Measurements from ENCODE around the gene BICDL1.

Gene BICDL1

GRCh38 chr12:120106151-120106550 lies 117.1 kb downstream of the BICDL1 start:
- no peak overlapping the region for H3K4me3 ChIP-seq (ENCODE audit: low read length)
- no peak for DNase-seq (ENCODE audit: low read depth)
- TF ChIP-seq CTCF (IDR thresholded peaks at IDR 0.05; ENCODE audit: insufficient read depth, low read depth, low read length, missing control alignments) = no peak

GRCh38 chr12:120109570-120110267 lies 120.7 kb downstream of the BICDL1 start:
- H3K4me3 ChIP-seq (ENCODE audit: low read length) = no peak overlapping the region
- DNase-seq (ENCODE audit: low read depth) = no peak
- TF ChIP-seq CTCF (IDR thresholded peaks at IDR 0.05; ENCODE audit: insufficient read depth, low read depth, low read length, missing control alignments) = no peak

- H3K4me3 ChIP-seq (ENCODE audit: low read length) = no peak overlapping the region
- TF ChIP-seq CTCF (IDR thresholded peaks at IDR 0.05; ENCODE audit: insufficient read depth, low read depth, low read length, missing control alignments) = no peak
- DNase-seq (ENCODE audit: low read depth) = peak; percentile 22
Observed at GRCh38 chr12:120110550-120111501, 121.8 kb downstream of the BICDL1 start.

- no peak for TF ChIP-seq CTCF (IDR thresholded peaks at IDR 0.05; ENCODE audit: insufficient read depth, low read depth, low read length, missing control alignments)
- H3K4me3 ChIP-seq (ENCODE audit: low read length) = peak overlapping the region; percentile 89
- DNase-seq (ENCODE audit: low read depth) = no peak
Observed at GRCh38 chr12:120115066-120115465, 126.0 kb downstream of the BICDL1 start.

GRCh38 chr12:120115692-120116440 lies 126.8 kb downstream of the BICDL1 start:
- peak overlapping the region; percentile 89 for H3K4me3 ChIP-seq (ENCODE audit: low read length)
- DNase-seq (ENCODE audit: low read depth) = peak; percentile 38
- no peak for TF ChIP-seq CTCF (IDR thresholded peaks at IDR 0.05; ENCODE audit: insufficient read depth, low read depth, low read length, missing control alignments)

GRCh38 chr12:120116441-120116791 lies 127.4 kb downstream of the BICDL1 start, which contains the start of gene RAB35:
Gene RAB35, minus strand, starts transcription at chr12:120116753. Its CDS starts 103 bp downstream, at chr12:120116650.
- no peak for TF ChIP-seq CTCF (IDR thresholded peaks at IDR 0.05; ENCODE audit: insufficient read depth, low read depth, low read length, missing control alignments)
- peak within 1 kb of the TSS; percentile 89 for H3K4me3 ChIP-seq (ENCODE audit: low read length)
- DNase-seq (ENCODE audit: low read depth) = no peak
